IPS-11a (cell line): ENCODE results near the gene OR7D2.

Experiments
- H3K4me3 ChIP-seq: one replicate; pipeline ENCODE4 v1.5.1; 2013; ENCODE audit warnings: low read depth, low read length, control low read depth

Gene OR7D2

DNA sequence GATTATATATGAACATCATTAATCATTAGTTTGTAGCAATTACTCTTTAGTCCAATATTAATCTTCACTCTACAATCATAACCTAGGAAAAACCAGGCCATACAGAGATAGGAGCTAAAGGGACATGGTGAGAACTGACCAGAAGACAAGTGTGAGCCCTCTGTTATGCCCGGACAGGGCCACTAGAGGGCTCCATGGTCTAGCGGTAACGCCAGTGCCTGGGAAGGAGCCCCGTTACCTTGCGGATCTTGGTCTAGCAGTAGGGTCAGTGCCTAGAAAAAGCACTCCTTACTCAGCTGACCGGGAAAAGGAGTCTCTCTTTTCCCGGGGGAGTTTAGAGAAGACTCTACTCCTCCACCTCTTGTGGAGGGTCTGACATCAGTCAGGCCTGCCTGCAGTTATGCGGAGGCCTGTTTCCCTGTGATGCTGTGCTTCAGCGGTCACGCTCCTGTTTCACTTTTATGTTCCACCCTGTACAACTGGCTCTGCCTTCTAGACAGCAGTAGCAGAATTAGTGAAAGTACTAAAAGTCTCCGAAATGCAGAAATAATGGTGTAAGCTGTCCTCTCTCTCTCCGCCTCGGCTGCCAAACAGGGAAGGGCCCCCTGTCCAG is 26.8 kb downstream of the OR7D2 start:
- H3K4me3 ChIP-seq: no peak overlapping the region

DNA sequence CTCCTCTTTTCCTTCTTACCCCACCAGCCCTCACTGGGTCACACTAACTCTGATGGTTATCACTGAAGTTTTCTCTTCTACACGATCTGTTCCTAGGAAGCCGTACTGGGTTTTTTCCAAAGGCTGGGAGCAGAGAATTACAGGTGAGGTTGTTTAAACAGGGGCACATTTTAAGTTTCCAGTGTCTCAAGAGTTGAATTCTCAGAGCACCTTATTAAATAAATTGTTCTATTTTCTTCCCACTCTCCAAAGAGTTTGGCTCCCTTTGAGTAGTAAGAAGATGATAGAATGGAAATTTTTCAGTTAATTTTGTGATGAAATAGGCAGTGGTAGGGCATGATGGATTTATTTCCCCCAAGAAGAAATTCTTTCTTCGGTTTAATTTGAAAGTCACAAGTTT is 40.7 kb downstream of the OR7D2 start, which contains the start of gene OR7D4:
TSS of gene OR7D4 (minus strand) at position 101 of the 400 bp plus-strand sequence. CDS start 4,752 bp downstream, outside the sequence.
- H3K4me3 ChIP-seq: no peak within 1 kb of the TSS
